ENCODE data around the gene MCM10.
"Not testable (repeated sequence)": the region's sequence is repeated elsewhere in the genome, so short reads cannot be mapped to it uniquely, and the experiment has no call there.

Gene MCM10

GRCh38 chr10:13221572-13221971, 60.2 kb downstream of the MCM10 start:
- no peak for DNase-seq (ENCODE audit: low read depth in 2 of 2)

- DNase-seq (ENCODE audit: low read depth in 2 of 2) = no peak
Observed at GRCh38 chr10:13222151-13222550, 60.8 kb downstream of the MCM10 start.

- DNase-seq (ENCODE audit: low read depth in 2 of 2) = no peak
Observed at GRCh38 chr10:13222566-13222965, 61.2 kb downstream of the MCM10 start.

GRCh38 chr10:13223241-13223640, 61.9 kb downstream of the MCM10 start:
- DNase-seq (ENCODE audit: low read depth in 2 of 2) = no peak

DNA sequence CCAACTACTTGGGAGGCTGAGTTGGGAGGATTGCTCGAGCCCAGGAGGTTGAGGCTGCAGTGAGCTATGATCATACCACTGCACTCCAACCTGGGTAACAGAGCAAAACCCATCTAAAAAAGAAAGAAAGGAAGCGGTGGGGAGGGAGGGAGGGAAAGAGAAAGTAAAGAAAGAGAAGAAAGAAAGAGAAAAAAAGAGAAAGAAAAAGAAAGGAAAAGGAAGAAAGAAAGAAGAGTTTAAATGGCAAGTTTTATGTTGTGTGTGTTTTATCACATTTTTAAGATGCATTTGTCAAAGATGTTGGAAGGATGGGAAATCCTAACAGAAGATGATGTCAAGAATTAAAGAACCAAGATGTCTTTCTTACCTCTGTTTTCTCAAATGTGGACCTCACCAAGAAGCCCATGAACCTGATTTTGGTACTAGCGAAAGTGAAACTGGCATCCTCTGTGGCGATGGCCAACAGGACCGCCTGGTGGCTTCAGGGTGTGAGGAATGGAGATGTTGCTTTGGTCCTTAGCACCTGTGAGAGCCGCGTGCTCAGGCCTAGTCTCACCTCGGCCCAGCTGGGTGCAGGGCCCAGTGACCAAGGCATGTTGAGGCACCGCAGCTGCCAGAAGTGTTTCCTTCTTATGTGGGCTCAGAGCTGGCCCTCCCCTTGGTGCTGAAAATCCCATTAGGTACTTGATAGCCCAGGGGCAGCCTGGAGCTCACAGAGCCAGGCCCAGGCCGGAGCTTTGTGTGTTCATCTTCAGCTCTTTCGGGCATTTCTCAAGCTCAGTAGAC, 63.0 kb downstream of the MCM10 start:
- no peak for DNase-seq (ENCODE audit: low read depth in 2 of 2)

DNA sequence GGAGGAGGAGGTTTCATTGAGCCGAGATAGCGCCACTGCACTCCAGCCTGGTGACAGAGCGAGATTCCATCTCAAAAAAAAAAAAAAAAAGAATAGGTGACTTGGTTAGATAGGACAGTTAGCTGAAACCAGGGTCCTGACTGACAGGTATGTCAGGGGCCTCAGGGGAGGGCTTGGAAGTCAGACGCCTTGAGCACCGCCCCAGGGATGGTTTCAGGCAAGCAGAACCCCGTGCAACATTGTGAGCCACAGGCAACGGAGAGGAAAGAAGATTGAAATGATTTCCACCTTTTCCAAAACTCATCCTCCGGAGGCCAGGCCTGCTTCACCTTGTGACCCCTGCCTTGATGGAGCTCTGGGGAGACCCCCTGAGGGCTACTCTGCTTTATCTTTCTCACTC, 64.2 kb downstream of the MCM10 start:
- no peak for DNase-seq (ENCODE audit: low read depth in 2 of 2)

DNA sequence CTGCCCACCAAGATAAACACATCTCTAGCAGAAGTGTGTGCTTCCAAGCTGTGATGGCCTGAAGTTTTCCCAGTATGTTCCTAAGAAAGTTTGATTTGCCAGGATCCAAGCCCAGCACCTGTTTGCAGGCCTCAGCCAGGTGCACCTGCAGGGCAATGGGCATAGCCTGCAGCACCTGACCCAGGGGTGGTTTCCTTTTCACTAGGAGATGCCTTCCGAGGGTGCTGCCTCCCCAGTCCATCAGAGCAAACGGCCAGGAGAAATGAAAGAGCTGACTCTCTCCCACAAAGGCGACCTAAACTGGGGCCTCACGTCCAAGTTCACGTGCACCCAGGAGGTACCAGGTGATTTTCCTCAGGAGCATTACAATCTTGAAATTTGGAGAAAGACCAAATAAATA, 65.7 kb downstream of the MCM10 start:
- no peak for DNase-seq (ENCODE audit: low read depth in 2 of 2)

DNA sequence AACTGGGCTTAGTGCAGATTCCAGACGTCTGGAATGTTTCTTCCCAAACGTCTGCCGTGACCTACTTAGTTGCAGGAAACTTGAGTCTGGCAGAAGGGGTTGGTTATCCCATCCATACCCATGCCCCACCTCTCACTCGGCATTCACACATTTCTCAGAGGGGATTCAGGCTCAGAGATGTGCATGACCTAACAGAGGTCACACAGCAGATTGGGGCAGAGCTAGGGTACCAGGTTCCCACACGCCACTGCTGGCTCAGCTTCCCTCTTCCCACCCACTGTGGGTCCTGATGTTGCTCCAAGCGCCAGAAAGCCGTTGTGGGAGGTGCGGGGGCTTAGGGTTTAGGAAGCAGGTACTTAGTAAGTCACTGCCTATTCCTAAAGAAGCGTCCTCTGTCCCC, 69.8 kb downstream of the MCM10 start:
- DNase-seq (ENCODE audit: low read depth in 2 of 2) = no peak

GRCh38 chr10:13231808-13232207, 70.5 kb downstream of the MCM10 start:
- no peak for DNase-seq (ENCODE audit: low read depth in 2 of 2)

GRCh38 chr10:13233358-13233757, 72.0 kb downstream of the MCM10 start:
- no peak for DNase-seq (ENCODE audit: low read depth in 2 of 2)

DNA sequence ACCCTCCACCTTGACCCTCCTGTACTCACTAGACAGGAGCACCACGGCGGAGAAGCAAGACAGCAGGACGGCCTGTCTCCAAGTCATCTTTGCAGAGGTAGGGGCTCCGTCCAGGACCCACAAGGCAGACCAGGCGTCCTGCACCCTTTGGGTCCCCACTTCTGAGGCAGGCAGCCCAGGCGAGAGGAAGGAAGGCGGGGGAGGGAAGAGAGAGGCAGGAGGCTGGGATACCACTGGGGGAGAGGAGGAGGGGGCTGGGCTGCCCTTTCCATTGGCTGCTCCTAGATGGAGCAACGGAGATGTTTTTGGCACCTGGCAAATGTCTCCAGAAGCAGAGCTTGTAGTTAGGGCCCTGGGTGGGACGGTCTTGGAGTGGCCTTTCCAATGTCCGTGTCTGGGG, 72.8 kb downstream of the MCM10 start, which contains the start of gene UCMA:
TSS of gene UCMA (minus strand) at position 203 of the 400 bp plus-strand sequence. CDS start at position 87, 116 bp downstream.
- no peak for DNase-seq (ENCODE audit: low read depth in 2 of 2)

- not testable (repeated sequence) for DNase-seq (ENCODE audit: low read depth in 2 of 2)
Observed at GRCh38 chr10:13234736-13235135, 73.4 kb downstream of the MCM10 start.

GRCh38 chr10:13236638-13237037, 75.3 kb downstream of the MCM10 start:
- no peak for DNase-seq (ENCODE audit: low read depth in 2 of 2)

DNA sequence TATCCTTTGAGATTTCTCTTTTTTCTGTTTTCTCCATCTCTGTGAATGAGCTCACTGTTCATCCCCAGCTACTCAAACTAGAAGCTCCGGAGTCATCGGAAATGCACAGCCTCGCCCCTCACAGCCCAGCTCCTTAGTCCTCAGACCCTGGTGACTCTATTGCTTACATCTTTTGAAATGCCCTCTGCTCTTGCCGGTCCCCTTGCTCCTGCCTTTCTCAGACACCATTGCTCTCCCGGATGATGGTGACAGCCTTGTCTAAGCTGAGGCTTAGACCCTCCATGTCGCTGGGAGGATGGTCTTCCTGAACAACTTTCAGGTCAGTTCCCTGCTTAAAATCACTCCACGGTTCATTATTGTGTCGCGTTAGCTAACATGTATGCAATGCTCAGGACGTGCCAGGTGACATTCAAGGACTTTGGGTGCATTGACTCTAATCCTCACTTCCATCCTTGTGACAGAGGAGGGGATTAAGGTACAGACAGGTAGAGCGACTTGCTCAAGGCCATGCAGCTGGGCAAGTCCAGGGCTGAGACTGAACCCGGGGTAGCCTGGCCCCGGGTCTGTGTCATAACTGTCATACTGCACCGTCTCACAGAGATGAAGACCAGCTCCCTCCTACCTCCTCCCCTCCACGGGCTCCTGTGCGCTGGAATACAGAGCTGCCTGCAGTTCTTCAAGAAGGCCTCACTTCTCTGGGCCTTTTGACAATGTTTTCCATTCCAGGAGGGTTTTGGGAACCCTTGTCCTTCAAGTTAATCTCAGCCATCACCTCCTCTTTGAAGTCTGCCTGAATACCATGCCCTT, 77.1 kb downstream of the MCM10 start:
- DNase-seq (ENCODE audit: low read depth in 2 of 2) = no peak

- no peak for DNase-seq (ENCODE audit: low read depth in 2 of 2)
Observed at GRCh38 chr10:13239923-13240322, 78.6 kb downstream of the MCM10 start.

DNA sequence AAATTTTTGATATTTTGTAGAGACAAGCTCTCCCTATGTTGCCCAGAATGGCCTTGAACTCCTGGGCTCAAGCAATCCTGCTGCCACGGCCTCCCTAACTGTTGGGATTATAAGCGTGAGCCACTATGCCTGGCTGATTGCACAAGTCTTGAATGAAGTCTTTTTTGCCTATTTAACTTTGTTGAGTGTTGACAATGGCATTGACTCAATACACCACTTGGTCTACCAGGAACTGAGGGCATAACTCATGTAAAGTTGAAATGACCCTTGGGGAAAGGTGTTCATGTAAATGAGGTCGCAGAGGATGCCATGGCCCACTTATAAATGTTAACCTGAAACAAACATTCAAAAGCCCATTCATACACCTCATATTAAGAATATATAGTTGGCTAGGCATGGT, 80.3 kb downstream of the MCM10 start:
- no peak for DNase-seq (ENCODE audit: low read depth in 2 of 2)

GRCh38 chr10:13242260-13242659, 80.9 kb downstream of the MCM10 start:
- DNase-seq (ENCODE audit: low read depth in 2 of 2) = not testable (repeated sequence)

DNA sequence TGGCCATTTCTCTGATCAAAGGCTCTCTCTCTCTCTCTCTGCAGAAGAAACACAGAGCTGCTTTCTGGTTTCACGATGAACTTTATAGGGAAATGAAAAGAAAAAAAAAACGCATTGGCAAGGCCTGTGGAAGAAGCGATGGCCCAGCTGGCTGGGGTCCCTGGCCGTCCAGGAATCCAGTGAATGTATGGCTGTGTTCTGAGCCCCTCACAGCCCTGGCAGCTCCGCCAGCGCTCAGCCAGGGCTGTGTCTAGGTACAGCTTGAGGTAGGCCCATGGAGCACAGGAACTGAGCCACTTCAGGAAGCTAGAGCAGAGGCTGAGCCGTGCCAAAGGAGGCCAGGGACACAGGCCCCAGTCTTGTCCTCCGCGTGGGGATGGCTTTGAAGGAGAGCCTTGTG, 85.9 kb downstream of the MCM10 start:
- no peak for DNase-seq (ENCODE audit: low read depth in 2 of 2)

- DNase-seq (ENCODE audit: low read depth in 2 of 2) = no peak
Observed at GRCh38 chr10:13247784-13248183, 86.4 kb downstream of the MCM10 start.

GRCh38 chr10:13253726-13254125, 92.4 kb downstream of the MCM10 start:
- no peak for DNase-seq (ENCODE audit: low read depth in 2 of 2)

DNA sequence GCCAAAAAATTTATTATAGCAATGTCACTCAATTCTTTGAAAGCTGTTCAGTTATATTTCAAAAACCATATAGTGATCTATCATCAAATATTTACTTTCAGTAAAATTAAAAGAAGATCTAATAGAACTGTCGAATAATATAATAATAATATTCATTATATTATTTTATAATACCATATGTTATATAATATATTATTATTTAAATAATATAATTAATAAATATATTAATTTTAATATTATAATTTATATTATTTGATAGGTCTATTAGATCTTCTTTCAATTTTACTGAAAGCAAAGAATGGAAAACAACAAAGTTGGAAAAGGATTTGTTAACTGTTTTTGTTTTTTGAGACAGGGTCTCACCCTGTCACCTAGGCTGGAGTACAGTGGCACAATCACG, 95.3 kb downstream of the MCM10 start:
- DNase-seq (ENCODE audit: low read depth in 2 of 2) = no peak

DNA sequence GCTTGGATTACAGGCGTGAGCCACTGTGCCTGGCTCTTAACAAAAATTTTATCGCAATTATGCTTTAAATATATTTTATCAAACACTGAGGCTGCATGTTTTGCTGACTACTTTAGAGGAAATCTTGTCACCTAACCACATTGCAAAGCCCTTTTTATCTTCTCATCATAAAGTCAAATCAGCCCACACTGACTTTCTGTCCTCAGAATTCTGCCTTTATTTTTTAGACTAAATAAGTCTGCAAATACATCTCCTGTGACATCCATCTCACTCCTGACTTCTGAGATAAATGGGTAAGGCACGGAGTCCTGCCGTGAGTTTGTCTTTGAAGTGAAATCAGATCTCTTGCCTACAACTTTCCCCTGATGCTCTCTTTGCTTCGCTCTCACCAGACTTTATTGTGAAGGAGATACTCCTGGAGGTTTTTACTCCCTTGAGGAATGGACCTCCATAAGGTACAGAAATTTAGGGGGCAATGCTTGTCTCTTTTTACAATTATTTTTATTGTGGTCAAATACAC, 96.3 kb downstream of the MCM10 start:
- DNase-seq (ENCODE audit: low read depth in 2 of 2) = no peak
